GM21360 (cell line): Measurements from ENCODE around the gene PPFIBP2.
A peak's percentile ranks its signal among the peaks of the same experiment; 100 is the strongest.

Experiments
- ATAC-seq: cut with Tn5 transposase; IDR thresholded peaks from one replicate; pipeline ENCODE4 v1.9.1; 2021; ENCODE audit warnings: mild to moderate bottlenecking, moderate library complexity; ENCODE audit not compliant: unreplicated experiment

PPFIBP2 gene

GRCh38 chr11:7548659-7549274 lies 35.0 kb downstream of the PPFIBP2 start:
- peak; percentile 75 for ATAC-seq

DNA sequence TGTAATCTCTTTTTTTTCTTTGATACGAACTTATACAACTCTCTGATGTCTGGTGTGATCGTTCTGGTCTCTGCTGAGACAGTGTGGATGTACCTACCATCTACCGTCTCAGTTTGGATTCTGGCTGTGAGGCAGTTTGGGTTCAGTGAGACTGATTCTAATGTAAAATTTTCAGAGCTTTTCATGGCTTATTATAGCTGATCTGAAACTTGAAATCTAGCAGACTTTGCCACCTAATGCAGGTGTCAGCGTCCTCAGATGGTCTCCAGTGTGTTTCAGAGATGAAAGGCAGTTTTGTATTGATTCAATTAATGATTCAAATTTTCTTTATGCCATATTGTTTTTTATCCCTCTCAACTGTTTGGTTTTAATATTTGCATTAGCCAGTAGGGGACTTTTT lies 35.9 kb downstream of the PPFIBP2 start:
- ATAC-seq, result no peak

DNA sequence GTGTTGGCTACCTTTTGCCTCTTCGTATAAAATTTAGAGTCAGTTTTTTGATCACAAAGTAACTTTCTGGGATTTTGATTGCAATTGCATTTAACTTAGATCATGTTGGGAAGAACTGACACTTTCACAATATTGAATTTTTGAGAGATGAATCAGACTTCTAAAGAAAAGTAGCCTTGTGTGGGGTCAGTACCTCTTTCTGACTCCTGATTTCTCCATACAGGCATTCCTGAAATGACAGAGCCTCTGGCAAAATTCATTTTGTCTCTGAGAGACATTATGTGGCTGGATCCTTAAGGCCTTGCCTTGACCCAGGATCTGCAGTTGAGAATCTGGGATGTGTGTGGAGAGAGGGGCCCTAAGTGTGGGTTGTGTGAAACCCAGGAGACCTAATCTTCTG lies 37.8 kb downstream of the PPFIBP2 start:
- ATAC-seq, result no peak

DNA sequence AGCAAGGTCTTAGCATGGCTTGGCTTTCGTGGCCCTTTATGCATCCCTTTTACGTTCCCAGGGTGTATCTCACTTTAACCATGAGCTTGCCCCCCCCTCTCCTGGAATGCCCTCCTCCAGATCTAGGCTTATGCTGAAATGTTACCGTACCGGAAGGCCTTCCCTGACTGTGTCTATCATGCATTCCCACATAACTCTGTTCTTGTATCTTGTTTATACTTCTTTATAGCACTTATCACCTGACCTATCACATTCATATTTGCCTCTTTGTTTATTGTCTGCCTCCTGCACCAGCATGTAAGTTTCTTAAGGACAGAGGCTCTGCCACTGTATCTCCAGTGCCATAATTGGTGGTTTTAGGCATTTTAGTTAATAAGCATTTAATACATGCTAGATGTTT lies 38.9 kb downstream of the PPFIBP2 start:
- ATAC-seq, result no peak

- no peak for ATAC-seq
Observed at GRCh38 chr11:7555052-7555699, 41.4 kb downstream of the PPFIBP2 start.

GRCh38 chr11:7558046-7558445 lies 44.2 kb downstream of the PPFIBP2 start:
- ATAC-seq, result no peak

DNA sequence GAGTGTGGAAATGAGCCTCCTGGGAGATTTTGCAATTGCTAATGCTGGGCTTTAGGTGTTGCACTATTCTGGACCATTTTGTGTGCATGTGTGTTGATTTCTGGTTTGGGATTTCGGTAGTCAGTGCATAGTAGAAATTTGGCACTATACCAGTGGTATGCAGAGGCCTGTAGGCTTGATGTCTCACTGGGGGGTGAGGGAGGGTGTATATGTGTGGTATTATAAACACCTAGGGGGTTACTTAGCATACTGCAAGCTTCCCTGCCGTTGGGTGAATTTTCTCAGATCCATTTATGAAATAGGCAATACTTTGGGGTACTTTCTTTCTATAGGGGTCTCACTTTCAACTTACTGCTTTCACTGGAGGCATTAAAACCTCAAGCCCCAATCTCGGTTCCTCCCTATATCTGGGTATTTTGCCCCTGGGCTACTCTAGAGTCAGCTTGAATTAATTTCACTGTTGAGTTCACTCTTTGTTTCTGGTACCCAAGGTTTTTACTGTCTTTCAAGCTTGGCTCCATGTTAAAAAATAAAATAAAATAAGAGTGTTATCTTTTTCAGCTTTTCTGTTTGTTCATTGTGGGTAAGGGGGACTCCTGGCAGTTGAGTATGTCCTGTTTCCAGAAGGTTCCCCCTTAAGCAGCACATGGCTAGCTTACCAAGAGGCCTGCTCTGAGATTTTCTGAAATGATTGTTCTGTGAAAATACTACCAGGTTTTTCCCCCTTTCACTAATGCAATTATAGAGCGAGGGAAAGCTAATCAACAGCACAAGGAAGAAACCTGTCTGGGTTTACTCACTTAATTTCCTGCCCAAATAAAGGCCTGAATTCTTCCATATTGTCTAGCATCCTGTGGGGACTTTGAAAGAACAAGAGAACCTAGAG lies 45.8 kb downstream of the PPFIBP2 start:
- peak; percentile 62 for ATAC-seq

DNA sequence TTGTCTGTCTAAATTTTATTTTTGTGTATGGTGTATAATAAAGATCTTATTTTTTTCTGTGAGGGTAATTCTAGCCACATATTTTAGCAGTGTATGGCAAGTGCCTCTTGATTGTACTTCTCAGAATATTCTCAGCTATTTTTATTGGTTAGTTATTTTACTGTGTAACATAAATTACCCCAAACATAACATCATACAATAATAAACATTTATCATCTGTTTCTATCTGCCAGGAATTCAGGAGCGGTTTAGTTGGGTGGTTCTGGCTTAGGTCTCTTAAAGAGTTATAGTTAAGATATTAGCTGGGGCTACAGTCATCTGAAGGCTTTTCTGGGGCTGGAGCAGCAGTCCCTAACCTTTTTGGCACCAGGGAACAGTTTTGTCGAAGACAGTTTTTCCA lies 47.8 kb downstream of the PPFIBP2 start:
- no peak for ATAC-seq

DNA sequence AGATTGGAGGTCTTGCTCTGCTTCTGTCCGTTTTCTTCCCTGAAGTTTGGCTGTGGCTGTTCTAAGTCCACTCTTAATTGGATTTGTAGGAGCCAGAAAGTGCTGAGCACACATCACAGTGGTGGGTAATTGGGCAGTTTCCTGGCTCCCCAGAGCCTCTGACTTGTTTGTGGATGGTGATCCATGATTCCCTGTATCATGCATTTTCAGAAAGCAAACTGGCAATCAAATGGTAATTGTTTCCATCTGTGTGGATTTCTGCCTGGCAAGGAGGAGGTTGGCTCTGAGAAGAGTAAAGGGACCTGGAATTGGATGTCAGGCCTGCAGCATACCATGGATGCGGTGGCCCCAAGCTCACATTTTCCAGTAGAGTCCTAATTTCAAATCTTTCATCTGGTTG lies 49.5 kb downstream of the PPFIBP2 start:
- ATAC-seq, result no peak

DNA sequence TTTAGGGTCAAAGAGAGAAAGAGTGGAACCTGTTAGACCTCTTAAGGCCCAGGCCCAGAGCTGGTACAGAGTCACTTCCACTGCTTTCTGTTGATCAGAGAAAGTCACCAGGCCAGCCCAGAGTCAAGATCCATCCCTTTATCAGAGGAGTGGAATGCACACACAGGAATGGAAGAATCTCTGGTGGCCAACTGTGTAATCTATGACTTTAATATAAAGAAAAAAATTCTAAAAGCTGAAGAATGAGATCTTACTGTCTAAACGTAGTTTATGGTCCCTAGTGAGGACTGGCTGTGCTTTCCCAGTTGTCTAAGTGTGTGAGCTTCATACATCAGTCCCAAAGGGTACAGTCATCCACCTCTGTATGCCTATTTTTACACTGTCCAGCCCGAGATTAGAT lies 51.0 kb downstream of the PPFIBP2 start:
- no peak for ATAC-seq

DNA sequence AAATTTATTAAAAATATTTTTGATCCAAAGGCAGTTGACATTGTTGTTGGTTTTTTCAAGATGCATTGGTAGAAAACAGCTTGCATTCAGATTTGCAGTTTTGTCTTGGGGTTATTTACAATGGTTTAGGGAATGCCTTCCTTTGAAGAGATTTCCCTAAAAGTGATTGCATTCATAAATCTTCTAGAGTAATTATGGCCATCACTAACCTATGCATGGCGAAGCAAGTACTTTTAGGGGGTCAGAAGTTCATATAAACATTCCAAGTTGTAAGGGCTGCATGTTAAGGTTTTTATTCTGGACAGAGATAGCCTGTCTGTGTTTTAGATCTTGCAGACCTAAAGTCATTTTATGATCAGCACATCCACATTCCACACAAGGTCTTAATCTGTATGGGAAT lies 53.5 kb downstream of the PPFIBP2 start:
- no peak for ATAC-seq

- ATAC-seq, result no peak
Observed at GRCh38 chr11:7569044-7569443, 55.2 kb downstream of the PPFIBP2 start.

- no peak for ATAC-seq
Observed at GRCh38 chr11:7570241-7570640, 56.4 kb downstream of the PPFIBP2 start.

GRCh38 chr11:7570938-7571521 lies 57.2 kb downstream of the PPFIBP2 start:
- no peak for ATAC-seq

GRCh38 chr11:7571640-7572000 lies 57.8 kb downstream of the PPFIBP2 start:
- ATAC-seq, result no peak

- no peak for ATAC-seq
Observed at GRCh38 chr11:7572001-7572712, 58.4 kb downstream of the PPFIBP2 start.

DNA sequence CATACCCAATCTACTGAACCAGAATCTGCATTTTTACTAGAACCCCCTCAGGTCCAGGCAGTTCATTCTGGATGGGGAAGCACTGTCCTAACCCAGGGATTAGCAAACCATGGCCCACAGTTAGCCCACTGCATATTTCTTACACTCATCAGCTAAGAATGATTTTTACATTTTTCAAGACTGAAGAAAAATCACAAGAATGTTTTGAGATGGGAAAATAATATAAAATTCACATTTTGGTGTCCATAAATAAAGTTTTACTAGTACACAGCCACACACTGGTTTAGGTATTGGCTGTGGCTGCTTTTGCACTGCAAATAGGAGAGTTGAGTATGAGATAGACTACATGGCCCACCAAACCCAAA lies 59.4 kb downstream of the PPFIBP2 start:
- ATAC-seq, result no peak

DNA sequence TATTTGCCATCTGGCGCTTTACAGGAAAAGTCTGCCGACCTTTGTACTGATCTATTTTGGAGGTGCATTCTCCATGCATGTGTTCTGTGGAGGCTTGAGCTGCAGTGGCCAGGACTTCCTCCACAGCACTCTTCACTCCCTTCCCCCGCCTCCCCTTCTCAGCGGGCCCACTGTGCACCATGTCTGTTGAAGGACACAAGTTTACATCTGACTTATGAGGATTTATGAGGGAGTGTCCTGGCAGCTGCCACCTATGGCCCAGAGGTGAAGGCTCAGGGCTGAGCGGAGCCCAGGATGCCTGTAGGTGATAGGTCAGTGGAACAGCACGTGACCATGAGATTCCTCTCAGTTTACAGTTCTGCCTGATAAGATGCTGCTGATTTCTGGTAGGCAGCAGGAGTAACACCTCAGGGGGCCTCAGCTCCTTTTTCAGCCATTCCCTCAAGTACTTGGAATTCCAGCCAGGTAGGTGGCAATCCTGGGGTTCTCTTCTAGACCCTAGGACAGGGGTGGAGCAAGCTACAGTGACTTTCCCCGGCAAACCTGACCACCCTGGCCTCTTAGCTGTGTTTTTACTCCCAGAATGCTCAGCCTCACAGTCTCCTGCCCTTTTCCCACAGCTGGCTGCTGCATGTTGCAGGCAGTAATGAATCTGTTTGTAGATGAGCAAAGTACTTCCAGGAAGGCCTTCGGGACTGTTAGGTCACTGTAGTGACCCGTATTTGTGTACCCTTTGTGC lies 59.9 kb downstream of the PPFIBP2 start:
- no peak for ATAC-seq

GRCh38 chr11:7574491-7575130 lies 60.8 kb downstream of the PPFIBP2 start:
- no peak for ATAC-seq
